ENCODE results near the gene CACNA1C. TPM values are rescaled to one million over a fixed set of nuclear protein-coding genes. Genes with fewer than 3 reads are reported as not detected.

Gene CACNA1C
- total RNA-seq, 1 experiment from 2014 or later = not detected

DNA sequence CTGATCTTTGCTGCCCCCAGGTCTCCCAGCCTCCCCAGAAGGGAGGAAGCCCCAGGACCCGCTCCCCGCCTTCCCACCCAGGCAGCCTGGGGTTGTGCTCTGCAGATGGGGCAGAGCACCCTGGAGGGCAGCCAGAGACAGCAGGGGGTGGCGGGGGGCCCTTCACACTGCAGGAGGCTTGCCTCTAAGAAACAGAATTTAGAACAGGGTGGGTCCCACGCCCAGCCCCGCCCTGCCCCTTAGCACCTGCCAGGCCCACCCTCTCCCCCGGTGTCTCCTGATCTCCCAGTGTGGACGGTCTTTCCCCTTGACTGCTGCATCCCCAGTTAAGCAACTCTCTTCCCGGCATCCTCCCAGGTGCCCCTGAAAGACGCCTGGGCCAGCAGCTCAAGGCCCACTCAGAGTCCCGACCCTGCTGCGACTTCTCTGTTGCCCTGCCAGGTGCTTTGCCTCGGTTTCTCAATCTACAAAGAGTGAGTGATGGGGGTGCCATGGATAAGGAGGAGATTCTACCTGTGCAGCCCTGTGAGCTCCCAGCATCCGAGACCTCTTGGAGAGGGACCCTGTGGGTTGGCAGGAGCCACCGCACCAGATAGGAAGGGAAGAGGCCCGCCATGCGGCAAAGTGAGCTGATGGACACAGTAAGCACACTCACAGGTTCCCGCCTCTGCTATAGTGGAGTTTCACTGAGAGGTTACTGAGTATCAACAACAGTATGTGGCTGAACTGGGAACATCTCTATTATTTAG is 414.8 kb downstream of the CACNA1C start:
- no peak for DNase-seq
- Histone ChIP-seq H3K4me3 (no peak overlapping the region), H3K27ac (no peak overlapping the region), H3K27me3 (ENCODE audit: insufficient read depth, low read depth) (peaks cover 93% of the 10 kb centered on the region), H3K9me3 (ENCODE audit: insufficient read depth, low read depth) (no peaks in the 10 kb centered on the region), H3K36me3 (ENCODE audit: low read depth) (no peaks in the 10 kb centered on the region), H3K9me2 (ENCODE audit: insufficient read depth) (no peaks in the 10 kb centered on the region), H4K20me1 (ENCODE audit: insufficient read depth) (no peaks in the 10 kb centered on the region), H3K4me1 (replicated peaks; ENCODE audit: insufficient read depth) (no peaks in the 10 kb centered on the region), H2AFZ (no peak overlapping the region), H3K79me2 (ENCODE audit: low read depth) (no peaks in the 10 kb centered on the region), H3K4me2 (no peak overlapping the region), H3F3A (ENCODE audit: insufficient read depth, low read depth) (no peaks in the 10 kb centered on the region)
- POLR2A ChIA-PET (ENCODE audit: unreplicated experiment) = no interaction called here
- intact Hi-C loops (cut with micrococcal nuclease; ENCODE audit: unreplicated experiment) = no loop called here
- CTCF ChIA-PET = no interaction called here
- TF ChIP-seq, protein P1, sequence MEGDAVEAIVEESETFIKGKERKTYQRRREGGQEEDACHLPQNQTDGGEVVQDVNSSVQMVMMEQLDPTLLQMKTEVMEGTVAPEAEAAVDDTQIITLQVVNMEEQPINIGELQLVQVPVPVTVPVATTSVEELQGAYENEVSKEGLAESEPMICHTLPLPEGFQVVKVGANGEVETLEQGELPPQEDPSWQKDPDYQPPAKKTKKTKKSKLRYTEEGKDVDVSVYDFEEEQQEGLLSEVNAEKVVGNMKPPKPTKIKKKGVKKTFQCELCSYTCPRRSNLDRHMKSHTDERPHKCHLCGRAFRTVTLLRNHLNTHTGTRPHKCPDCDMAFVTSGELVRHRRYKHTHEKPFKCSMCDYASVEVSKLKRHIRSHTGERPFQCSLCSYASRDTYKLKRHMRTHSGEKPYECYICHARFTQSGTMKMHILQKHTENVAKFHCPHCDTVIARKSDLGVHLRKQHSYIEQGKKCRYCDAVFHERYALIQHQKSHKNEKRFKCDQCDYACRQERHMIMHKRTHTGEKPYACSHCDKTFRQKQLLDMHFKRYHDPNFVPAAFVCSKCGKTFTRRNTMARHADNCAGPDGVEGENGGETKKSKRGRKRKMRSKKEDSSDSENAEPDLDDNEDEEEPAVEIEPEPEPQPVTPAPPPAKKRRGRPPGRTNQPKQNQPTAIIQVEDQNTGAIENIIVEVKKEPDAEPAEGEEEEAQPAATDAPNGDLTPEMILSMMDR (conservative IDR thresholded peaks at IDR 0.05) = no peak
- no peak for TF ChIP-seq EZH2 (IDR thresholded peaks at IDR 0.05; ENCODE audit: low read depth)
- BruUV-seq (replicated peaks) = no TSS peak

DNA sequence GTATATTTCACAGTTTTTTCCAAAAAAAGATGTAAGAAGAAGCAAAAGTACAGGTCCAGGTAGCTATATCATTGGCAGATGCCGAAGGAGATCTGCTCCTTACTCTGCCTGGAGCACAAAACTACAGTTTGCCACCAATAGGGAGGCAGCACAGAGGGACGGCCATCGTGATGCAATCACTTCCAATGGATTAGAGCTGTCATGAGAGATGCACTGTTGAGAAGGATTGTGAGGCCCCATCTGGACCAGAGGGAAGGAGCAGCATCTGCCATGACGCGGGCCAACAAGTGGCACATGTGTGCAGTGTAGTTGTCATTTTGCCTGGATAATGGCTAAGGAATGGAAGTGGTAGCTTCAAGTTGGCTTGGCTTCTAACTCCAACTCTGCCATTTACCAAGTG is 423.2 kb downstream of the CACNA1C start:
- CTCF ChIA-PET = no interaction called here
- POLR2A ChIA-PET (ENCODE audit: unreplicated experiment) = no interaction called here
- no TSS peak for BruUV-seq (replicated peaks)
- TF ChIP-seq, protein P1 (conservative IDR thresholded peaks at IDR 0.05) = no peak
- no peak for TF ChIP-seq EZH2 (IDR thresholded peaks at IDR 0.05; ENCODE audit: low read depth)
- Histone ChIP-seq H3K9me2 (ENCODE audit: insufficient read depth) (no peaks in the 10 kb centered on the region), H3K9me3 (ENCODE audit: insufficient read depth, low read depth) (no peaks in the 10 kb centered on the region), H3K27ac (no peak overlapping the region), H3K4me1 (replicated peaks; ENCODE audit: insufficient read depth) (no peaks in the 10 kb centered on the region), H3F3A (ENCODE audit: insufficient read depth, low read depth) (no peaks in the 10 kb centered on the region), H2AFZ (no peak overlapping the region), H3K4me3 (no peak overlapping the region), H3K4me2 (no peak overlapping the region), H3K79me2 (ENCODE audit: low read depth) (no peaks in the 10 kb centered on the region), H4K20me1 (ENCODE audit: insufficient read depth) (no peaks in the 10 kb centered on the region), H3K36me3 (ENCODE audit: low read depth) (no peaks in the 10 kb centered on the region), H3K27me3 (ENCODE audit: insufficient read depth, low read depth) (peaks cover 93% of the 10 kb centered on the region)
- intact Hi-C loops (cut with micrococcal nuclease; ENCODE audit: unreplicated experiment) = no loop called here
- no peak for DNase-seq

DNA sequence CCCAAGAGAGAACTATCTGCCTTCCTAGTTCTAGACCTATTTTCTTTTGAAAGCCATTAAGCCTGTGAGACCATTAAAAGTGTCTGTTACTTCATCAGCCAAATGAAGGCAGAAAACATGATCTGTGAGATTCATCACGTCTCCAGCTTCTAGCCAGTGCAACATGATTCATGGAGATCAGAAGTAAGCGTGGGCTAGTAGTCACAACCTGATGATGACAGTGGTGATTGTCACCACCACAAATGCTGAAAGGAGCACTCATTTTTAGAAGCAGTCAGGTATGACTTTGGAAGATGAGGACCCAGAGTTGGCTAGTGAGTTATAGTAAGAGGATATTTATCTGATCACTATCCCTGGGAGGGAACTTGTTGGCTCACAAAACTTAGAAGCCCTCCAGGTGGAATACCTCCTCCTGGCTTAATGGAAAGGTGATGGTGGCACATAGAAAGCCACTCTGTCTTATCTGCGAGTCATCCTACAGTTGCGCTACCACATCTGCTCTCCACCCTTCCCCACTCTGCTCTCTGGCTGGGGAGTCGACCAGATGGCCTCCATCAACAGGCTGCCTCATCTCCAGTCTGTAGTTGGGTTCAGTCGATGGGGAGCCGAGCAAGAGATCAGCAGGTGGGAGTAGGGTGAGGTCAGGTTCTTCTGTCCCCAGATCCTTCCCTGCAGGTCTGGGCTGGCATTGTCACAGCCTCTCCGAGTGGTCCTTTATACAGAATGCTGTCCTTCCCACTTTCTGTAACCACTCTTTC is 424.4 kb downstream of the CACNA1C start:
- no TSS peak for BruUV-seq (replicated peaks)
- ChIA-PET CTCF (no interaction called here), POLR2A (ENCODE audit: unreplicated experiment) (no interaction called here)
- TF ChIP-seq, protein P1 (conservative IDR thresholded peaks at IDR 0.05) = no peak
- TF ChIP-seq EZH2 (IDR thresholded peaks at IDR 0.05; ENCODE audit: low read depth) = no peak
- H3K36me3 ChIP-seq (ENCODE audit: low read depth) = no peaks in the 10 kb centered on the region
- H3K79me2 ChIP-seq (ENCODE audit: low read depth) = no peaks in the 10 kb centered on the region
- H3K9me3 ChIP-seq (ENCODE audit: insufficient read depth, low read depth) = no peaks in the 10 kb centered on the region
- intact Hi-C loops (cut with micrococcal nuclease; ENCODE audit: unreplicated experiment) = no loop called here
- H3K9me2 ChIP-seq (ENCODE audit: insufficient read depth) = no peaks in the 10 kb centered on the region
- no peaks in the 10 kb centered on the region for H3F3A ChIP-seq (ENCODE audit: insufficient read depth, low read depth)
- no peak overlapping the region for H3K27ac ChIP-seq
- no peak overlapping the region for H3K4me2 ChIP-seq
- DNase-seq = no peak
- H4K20me1 ChIP-seq (ENCODE audit: insufficient read depth) = no peaks in the 10 kb centered on the region
- no peak overlapping the region for H3K4me3 ChIP-seq
- H3K4me1 ChIP-seq (replicated peaks; ENCODE audit: insufficient read depth) = no peaks in the 10 kb centered on the region
- no peak overlapping the region for H2AFZ ChIP-seq
- H3K27me3 ChIP-seq (ENCODE audit: insufficient read depth, low read depth) = peaks cover 95% of the 10 kb centered on the region

Measured in PC-9 (cell line).